Dendritic cell treated with granulocyte-macrophage colony-stimulating factor and Interleukin-4, amounts not matched to agents 40 ng/mL and 50 ng/mL, for 4 days (primary cell): ENCODE data around the gene NDRG2.
A peak's percentile ranks its signal among the peaks of the same experiment; 100 is the strongest.

Experiments
- H3K27ac Mint-ChIP-seq: one replicate; pipeline ENCODE4 v1.8.0; 2022; ENCODE audit warnings: mild to moderate bottlenecking, mixed read lengths
- H3K27me3 Mint-ChIP-seq: one replicate; pipeline ENCODE4 v1.8.0; 2022; ENCODE audit warnings: mild to moderate bottlenecking, mixed read lengths
- H3K36me3 Mint-ChIP-seq: one replicate; pipeline ENCODE4 v1.8.0; 2022; ENCODE audit warnings: low read depth, mixed read lengths
- H3K4me1 Mint-ChIP-seq: one replicate; pipeline ENCODE4 v1.8.0; 2022; ENCODE audit warnings: low read depth, mixed read lengths
- H3K4me3 Mint-ChIP-seq: one replicate; pipeline ENCODE4 v1.8.0; 2022; ENCODE audit warnings: mild to moderate bottlenecking, moderate library complexity, mixed read lengths
- H3K9me3 Mint-ChIP-seq: one replicate; pipeline ENCODE4 v1.8.0; 2022; ENCODE audit warnings: mixed read lengths
- intact Hi-C: fragments of 100-400 bp; cut with micrococcal nuclease; formaldehyde crosslinking; loops from one replicate; pipeline ENCODE4 v1.15.0; 2022

NDRG2 gene

GRCh38 chr14:21033133-21033698, 8.4 kb upstream of the NDRG2 start:
- Mint-ChIP-seq H3K4me3 (no peak overlapping the region), H3K27ac (peak overlapping the region; percentile 21), H3K9me3 (no peaks in the 10 kb centered on the region), H3K36me3 (no peaks in the 10 kb centered on the region), H3K27me3 (peaks cover 11% of the 10 kb centered on the region), H3K4me1 (peaks cover 51% of the 10 kb centered on the region)
- intact Hi-C loops: no loop called here

GRCh38 chr14:21032326-21033132, 7.7 kb upstream of the NDRG2 start:
- H3K4me3 Mint-ChIP-seq: no peak overlapping the region
- no peaks in the 10 kb centered on the region for H3K36me3 Mint-ChIP-seq
- H3K9me3 Mint-ChIP-seq: no peaks in the 10 kb centered on the region
- intact Hi-C loops: no loop called here
- H3K27me3 Mint-ChIP-seq: peaks cover 11% of the 10 kb centered on the region
- H3K4me1 Mint-ChIP-seq: peaks cover 51% of the 10 kb centered on the region
- peak overlapping the region; percentile 21 for H3K27ac Mint-ChIP-seq

DNA sequence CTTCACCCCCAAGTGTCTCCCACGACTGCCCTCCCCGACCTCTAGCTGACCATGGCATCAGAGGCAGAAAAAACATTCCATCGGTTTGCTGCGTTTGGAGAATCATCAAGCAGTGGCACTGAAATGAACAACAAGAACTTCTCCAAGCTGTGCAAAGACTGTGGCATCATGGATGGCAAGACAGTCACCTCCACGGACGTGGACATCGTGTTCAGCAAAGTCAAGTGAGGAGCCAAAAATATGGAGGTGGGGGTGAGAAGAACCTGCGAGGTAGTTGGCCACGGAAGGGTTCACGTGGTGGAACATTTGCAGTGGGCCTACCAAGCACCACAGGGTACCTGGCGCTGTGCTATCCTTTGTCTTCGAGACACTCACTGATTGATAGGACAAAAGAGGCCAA, 5.7 kb upstream of the NDRG2 start:
- peaks cover 42% of the 10 kb centered on the region for H3K4me1 Mint-ChIP-seq
- H3K27me3 Mint-ChIP-seq: peaks cover 24% of the 10 kb centered on the region
- H3K4me3 Mint-ChIP-seq: no peak overlapping the region
- no peak overlapping the region for H3K27ac Mint-ChIP-seq
- H3K9me3 Mint-ChIP-seq: no peaks in the 10 kb centered on the region
- H3K36me3 Mint-ChIP-seq: no peaks in the 10 kb centered on the region
- intact Hi-C loops: no loop called here

GRCh38 chr14:21029917-21030316, 5.1 kb upstream of the NDRG2 start, which contains the start of gene TPPP2:
Gene TPPP2 (plus strand): TSS chr14:21030217. CDS start chr14:21030582, 365 bp downstream.
- H3K9me3 Mint-ChIP-seq: no peaks in the 10 kb centered on the region
- intact Hi-C loops: no loop called here
- H3K27ac Mint-ChIP-seq: no peak within 1 kb of the TSS
- H3K4me1 Mint-ChIP-seq: peaks cover 41% of the 10 kb centered on the region
- H3K27me3 Mint-ChIP-seq: peaks cover 28% of the 10 kb centered on the region
- no peaks in the 10 kb centered on the region for H3K36me3 Mint-ChIP-seq
- H3K4me3 Mint-ChIP-seq: no peak within 1 kb of the TSS

GRCh38 chr14:21026988-21027315, 2.1 kb upstream of the NDRG2 start:
- intact Hi-C loops: no loop called here
- Mint-ChIP-seq H3K9me3 (no peaks in the 10 kb centered on the region), H3K4me3 (no peak overlapping the region), H3K27me3 (peaks cover 41% of the 10 kb centered on the region), H3K4me1 (peaks cover 44% of the 10 kb centered on the region), H3K36me3 (no peaks in the 10 kb centered on the region), H3K27ac (no peak overlapping the region)

DNA sequence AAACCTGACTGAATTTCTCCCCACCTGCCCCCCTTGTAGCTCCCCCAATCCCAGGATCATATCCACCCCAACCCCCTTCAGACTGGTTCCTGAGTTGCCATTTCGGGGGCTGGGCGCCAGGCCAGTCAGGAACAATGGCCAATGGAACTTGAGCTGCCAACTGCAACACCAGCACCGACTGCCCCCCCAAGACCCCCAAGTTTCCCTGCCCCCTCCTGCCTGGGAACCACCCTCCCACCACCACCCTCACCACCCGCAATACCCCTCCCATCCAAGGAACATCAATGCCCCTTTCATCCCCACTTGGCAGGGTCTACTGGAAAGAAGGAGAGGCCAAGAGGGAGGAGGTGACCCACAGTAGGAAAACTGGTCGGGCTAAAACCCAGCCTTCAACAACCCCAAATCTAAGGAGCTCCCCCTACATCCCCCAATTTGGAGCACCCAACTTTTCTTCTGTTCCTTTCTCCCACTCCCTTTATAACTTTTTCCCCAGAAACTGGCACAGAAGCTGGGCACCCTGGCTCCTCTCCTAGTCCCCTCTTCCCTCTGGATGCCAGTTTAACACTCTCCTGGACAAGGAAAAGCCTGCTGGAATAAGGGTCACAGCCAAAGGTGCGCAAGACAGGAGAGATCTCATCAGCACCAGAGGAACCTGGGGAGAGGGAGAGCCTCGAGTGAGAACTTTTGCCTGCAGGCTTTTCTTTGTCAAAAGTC, 1.6 kb upstream of the NDRG2 start:
- intact Hi-C loops: no loop called here
- H3K27me3 Mint-ChIP-seq: peaks cover 41% of the 10 kb centered on the region
- H3K4me3 Mint-ChIP-seq: no peak overlapping the region
- peaks cover 46% of the 10 kb centered on the region for H3K4me1 Mint-ChIP-seq
- H3K27ac Mint-ChIP-seq: no peak overlapping the region
- no peaks in the 10 kb centered on the region for H3K36me3 Mint-ChIP-seq
- H3K9me3 Mint-ChIP-seq: no peaks in the 10 kb centered on the region

GRCh38 chr14:21025371-21026273, 761 bp upstream of the NDRG2 start:
- H3K27ac Mint-ChIP-seq: peak overlapping the region; percentile 59

GRCh38 chr14:21023817-21024584, 860 bp downstream of the NDRG2 start:
- H3K27ac Mint-ChIP-seq: peak overlapping the region; percentile 59
- peaks cover 35% of the 10 kb centered on the region for H3K27me3 Mint-ChIP-seq
- H3K36me3 Mint-ChIP-seq: no peaks in the 10 kb centered on the region
- H3K4me1 Mint-ChIP-seq: peaks cover 69% of the 10 kb centered on the region
- intact Hi-C loops: no loop called here
- no peaks in the 10 kb centered on the region for H3K9me3 Mint-ChIP-seq
- H3K4me3 Mint-ChIP-seq: peak overlapping the region; percentile 66

More at GRCh38 chr14:21025371-21026273, 761 bp upstream of the NDRG2 start:
- Mint-ChIP-seq H3K36me3 (no peaks in the 10 kb centered on the region), H3K27me3 (peaks cover 41% of the 10 kb centered on the region), H3K4me3 (peak overlapping the region; percentile 63), H3K4me1 (peaks cover 54% of the 10 kb centered on the region), H3K9me3 (no peaks in the 10 kb centered on the region)
- intact Hi-C loops: no loop called here

GRCh38 chr14:21023174-21023573, 1.7 kb downstream of the NDRG2 start:
- Mint-ChIP-seq H3K36me3 (no peaks in the 10 kb centered on the region), H3K27ac (peak overlapping the region; percentile 19), H3K27me3 (peaks cover 35% of the 10 kb centered on the region), H3K4me3 (peak overlapping the region; percentile 13), H3K4me1 (peaks cover 77% of the 10 kb centered on the region), H3K9me3 (no peaks in the 10 kb centered on the region)
- intact Hi-C loops: no loop called here

- H3K4me1 Mint-ChIP-seq: peaks cover 82% of the 10 kb centered on the region
- peaks cover 1% of the 10 kb centered on the region for H3K36me3 Mint-ChIP-seq
- H3K4me3 Mint-ChIP-seq: peak overlapping the region; percentile 13
- no peaks in the 10 kb centered on the region for H3K9me3 Mint-ChIP-seq
- H3K27ac Mint-ChIP-seq: peak overlapping the region; percentile 19
- peaks cover 35% of the 10 kb centered on the region for H3K27me3 Mint-ChIP-seq
- intact Hi-C loops: no loop called here
Observed at GRCh38 chr14:21022686-21023085, 2.2 kb downstream of the NDRG2 start.

DNA sequence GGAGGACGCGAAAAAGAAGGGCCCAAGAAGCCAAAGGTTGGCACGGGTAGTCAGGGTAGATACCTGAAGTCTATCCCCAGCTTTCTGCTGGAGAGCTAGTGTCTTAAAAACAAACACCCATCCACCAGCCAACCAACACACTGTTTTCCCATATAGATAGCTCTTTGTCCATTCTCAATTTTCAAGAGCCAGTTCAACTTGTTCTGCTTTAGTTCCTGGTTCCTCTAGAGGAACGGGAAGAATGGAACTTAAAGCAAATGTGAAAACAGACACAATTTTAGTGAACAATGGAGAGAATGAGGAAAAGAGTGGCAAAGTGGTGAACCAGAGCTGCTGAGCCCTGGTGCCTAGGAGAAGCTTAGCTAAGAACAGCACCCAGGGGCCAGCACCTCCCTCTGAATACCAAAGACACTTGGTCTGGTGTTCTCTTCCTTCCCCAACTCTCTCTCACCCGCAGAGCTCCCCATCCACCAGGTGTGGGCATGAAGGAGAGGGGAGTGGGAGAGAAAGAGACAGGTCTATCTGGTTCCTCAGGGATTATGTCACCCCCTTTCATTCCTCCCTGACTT, 3.8 kb downstream of the NDRG2 start:
- H3K36me3 Mint-ChIP-seq: peaks cover 11% of the 10 kb centered on the region
- H3K4me3 Mint-ChIP-seq: no peak overlapping the region
- no peaks in the 10 kb centered on the region for H3K9me3 Mint-ChIP-seq
- peaks cover 26% of the 10 kb centered on the region for H3K27me3 Mint-ChIP-seq
- peak overlapping the region; percentile 47 for H3K27ac Mint-ChIP-seq
- intact Hi-C loops: no loop called here
- peaks cover 91% of the 10 kb centered on the region for H3K4me1 Mint-ChIP-seq

DNA sequence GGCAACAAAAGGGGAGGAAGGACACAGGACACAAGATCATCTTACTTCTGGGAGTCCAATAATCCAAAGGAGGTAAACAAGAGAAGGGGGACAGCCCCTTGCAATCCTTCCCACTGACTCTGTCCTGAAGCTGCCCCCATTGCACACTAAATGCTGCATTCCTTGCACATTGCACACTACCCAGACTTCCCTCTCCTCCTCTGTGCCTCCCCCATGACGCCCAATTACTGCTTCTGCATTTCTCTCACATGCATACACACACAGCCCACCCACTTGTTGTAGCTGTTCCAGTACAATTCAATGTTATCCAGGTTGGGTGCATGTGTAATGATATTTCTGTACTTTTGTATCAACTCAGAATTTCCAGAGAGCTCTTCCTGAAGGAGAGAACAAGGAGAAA, 5.5 kb downstream of the NDRG2 start:
- Mint-ChIP-seq H3K36me3 (peaks cover 11% of the 10 kb centered on the region), H3K27me3 (peaks cover 11% of the 10 kb centered on the region), H3K4me3 (peak overlapping the region; percentile 0), H3K9me3 (no peaks in the 10 kb centered on the region), H3K27ac (peak overlapping the region; percentile 35), H3K4me1 (peaks cover 96% of the 10 kb centered on the region)
- intact Hi-C loops: no loop called here

GRCh38 chr14:21018781-21019180, 6.1 kb downstream of the NDRG2 start:
- Mint-ChIP-seq H3K4me3 (peak overlapping the region; percentile 7), H3K27ac (peak overlapping the region; percentile 51), H3K4me1 (peaks cover 90% of the 10 kb centered on the region), H3K27me3 (peaks cover 7% of the 10 kb centered on the region), H3K36me3 (peaks cover 11% of the 10 kb centered on the region), H3K9me3 (no peaks in the 10 kb centered on the region)
- intact Hi-C loops: no loop called here
